Testis (tissue), 3 donors: ENCODE data around the gene CHRNE. TPM values are rescaled to one million over a fixed set of nuclear protein-coding genes. Genes with fewer than 3 reads are reported as not detected.

Experiments used
- DNase-seq: peaks from one replicate; pipeline ENCODE4 v3.0.0-alpha.2; 2019
- H3K27ac ChIP-seq, 2 donors: fragments of 200-600 bp; sonication (generic); one replicate each; pipeline ENCODE4 v1.5.1; 2019
- H3K27me3 ChIP-seq: fragments of 200-600 bp; sonication (generic); one replicate; pipeline ENCODE4 v1.5.1; 2019
- H3K36me3 ChIP-seq: fragments of 200-600 bp; sonication (generic); one replicate; pipeline ENCODE4 v1.5.1; 2017; ENCODE audit warnings: low read depth; ENCODE audit errors: missing control alignments
- H3K4me1 ChIP-seq: fragments of 200-600 bp; sonication (generic); one replicate; pipeline ENCODE4 v1.5.1; 2019
- H3K4me3 ChIP-seq, 2 donors: fragments of 200-600 bp; sonication (generic); one replicate each; pipeline ENCODE4 v1.5.1; 2017 to 2019
- H3K9me3 ChIP-seq: fragments of 200-600 bp; sonication (generic); one replicate; pipeline ENCODE4 v1.5.1; 2017
- CTCF ChIP-seq, 3 experiments: fragments of 450-650 bp in 2 of 3; fragments of 200-600 bp in 1 of 3; sonication (generic) in 1 of 3; IDR thresholded peaks; one replicate each; pipeline ENCODE4 v1.5.1; 2016 to 2019; ENCODE audit warnings: antibody characterized with exemption in 3 of 3, mild to moderate bottlenecking in 2 of 3, moderate library complexity in 1 of 3
- POLR2A ChIP-seq: fragments of 450-650 bp; IDR thresholded peaks from one replicate; pipeline ENCODE4 v1.6.1; 2017; ENCODE audit warnings: antibody characterized with exemption, mild to moderate bottlenecking, moderate library complexity
- WGBS, 2 donors: methylation state at CpG; one replicate each; pipeline ENCODE4 v1.1.5; 2018; 5-methylcytosine and 5-hydroxymethylcytosine counted together
- intact Hi-C: fragments of 100-400 bp; cut with DNase I; formaldehyde crosslinking; loops from one replicate; pipeline ENCODE4 v1.15.1; 2023; ENCODE audit warnings: low total_unique reads
- polyA plus RNA-seq: library from polyadenylated mRNA; stranded (reverse); fragments of 350-450 nt; fragmentation: Illumina TruSeq; extraction: RNeasy Lipid Tissue Mini Kit (QIAGEN cat#74804); gene quantifications from one replicate; pipeline ENCODE4 v1.2.3, GENCODE V29; 2014; ENCODE audit warnings: low read depth, low replicate concordance; ENCODE audit not compliant: insufficient read depth
- total RNA-seq, 2 donors: library from RNA; depleted of rRNA; stranded (reverse); fragments of >200 nt; gene quantifications; one replicate each; pipeline ENCODE4 v1.2.3, GENCODE V29; 2016

CHRNE gene
- total and polyA plus RNA-seq, 3 donors from 2014 or later = 1.4 to 2.6 (median 1.4) TPM

- DNase-seq = no peak
- Histone ChIP-seq H3K9me3 (no peaks in the 10 kb centered on the region), H3K4me3 (no peak overlapping the region), H3K4me1 (no peaks in the 10 kb centered on the region), H3K27ac (no peak overlapping the region), H3K27me3 (no peaks in the 10 kb centered on the region), H3K36me3 (no peaks in the 10 kb centered on the region)
- TF ChIP-seq CTCF (IDR thresholded peaks at IDR 0.05) (no peak), POLR2A (no peak)
- 68 to 74% methylated on average over 12 to 23 of the region's 23 CpGs for WGBS, 2 donors
- intact Hi-C loops = loop anchor here (10.0 kb wide), 1 partner anchor 188 kb away; the partner anchor contains the start of gene PELP1
Observed at GRCh38 chr17:4892499-4893221, 10.2 kb downstream of the CHRNE start.

- DNase-seq = no peak
- H3K4me1 ChIP-seq = no peaks in the 10 kb centered on the region
- no peaks in the 10 kb centered on the region for H3K9me3 ChIP-seq
- intact Hi-C loops = loop anchor here (10.0 kb wide), 1 partner anchor 187 kb away; the partner anchor contains the start of gene PELP1
- H3K27ac ChIP-seq = no peak overlapping the region
- H3K4me3 ChIP-seq = no peak overlapping the region
- WGBS, 2 donors = 92 to 94% methylated on average over 34 to 42 of the region's 42 CpGs
- no peak for TF ChIP-seq CTCF (IDR thresholded peaks at IDR 0.05)
- TF ChIP-seq POLR2A = no peak
- no peaks in the 10 kb centered on the region for H3K36me3 ChIP-seq
- H3K27me3 ChIP-seq = no peaks in the 10 kb centered on the region
Observed at GRCh38 chr17:4891411-4892410, 11.2 kb downstream of the CHRNE start.

GRCh38 chr17:4887581-4887980 is 15.3 kb downstream of the CHRNE start:
- Histone ChIP-seq H3K27ac (no peak overlapping the region), H3K36me3 (no peaks in the 10 kb centered on the region)
- intact Hi-C loops = loop anchor here (5.0 to 10.0 kb wide), 2 partner anchors 95 to 153 kb away; partner anchors contain the start of genes CXCL16, MED11 and ZMYND15

GRCh38 chr17:4886830-4887229 is 16.1 kb downstream of the CHRNE start:
- DNase-seq = no peak
- Histone ChIP-seq H3K27me3 (no peaks in the 10 kb centered on the region), H3K36me3 (no peaks in the 10 kb centered on the region), H3K4me1 (peaks cover 2% of the 10 kb centered on the region), H3K4me3 (no peak overlapping the region), H3K27ac (no peak overlapping the region), H3K9me3 (no peaks in the 10 kb centered on the region)
- no peak for TF ChIP-seq CTCF (IDR thresholded peaks at IDR 0.05)
- no peak for TF ChIP-seq POLR2A
- 94 to 99% methylated on average over 12 of the region's 12 CpGs for WGBS, 2 donors
- intact Hi-C loops = loop anchor here (5.0 to 10.0 kb wide), 2 partner anchors 95 to 152 kb away; partner anchors contain the start of genes CXCL16, MED11 and ZMYND15

More at GRCh38 chr17:4887581-4887980, 15.3 kb downstream of the CHRNE start:
- TF ChIP-seq CTCF (IDR thresholded peaks at IDR 0.05) = no peak
- TF ChIP-seq POLR2A = no peak
- WGBS, 2 donors = 86 to 93% methylated on average over 18 of the region's 18 CpGs
- no peak for DNase-seq
- Histone ChIP-seq H3K4me3 (no peak overlapping the region), H3K9me3 (no peaks in the 10 kb centered on the region), H3K27me3 (no peaks in the 10 kb centered on the region), H3K4me1 (no peaks in the 10 kb centered on the region)
